NCI-H82 treated with DMSO at 0.1 percent for 48 hours (cell line): ENCODE results near the gene PROB1.
"Not testable (repeated sequence)": the region's sequence is repeated elsewhere in the genome, so short reads cannot be mapped to it uniquely, and the experiment has no call there.

Experiments
- DNase-seq: peaks from one replicate; lab custom pipeline; 2025; ENCODE audit not compliant: unreplicated experiment; lab: John Stamatoyannopoulos, UW

PROB1 gene

DNA sequence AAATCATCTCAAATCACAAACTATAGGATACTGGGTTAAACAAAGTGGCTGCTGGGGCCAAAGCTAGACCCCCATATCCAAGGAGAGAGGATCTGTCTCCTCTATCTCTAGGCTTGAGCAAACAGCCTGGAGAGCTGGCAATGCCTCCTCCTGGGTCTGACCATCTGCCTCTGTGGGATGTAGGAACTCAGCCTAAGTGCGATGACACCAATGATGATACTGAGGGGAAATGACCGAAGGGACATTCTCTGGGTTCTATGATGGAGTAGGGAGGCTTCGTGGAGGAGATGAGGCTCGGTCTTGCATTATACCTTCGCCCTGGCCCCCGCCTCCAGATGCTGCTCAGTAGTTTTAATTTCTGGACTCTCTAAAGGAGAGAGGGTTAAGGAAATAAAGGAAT, 18.2 kb upstream of the PROB1 start:
- DNase-seq: no peak

DNA sequence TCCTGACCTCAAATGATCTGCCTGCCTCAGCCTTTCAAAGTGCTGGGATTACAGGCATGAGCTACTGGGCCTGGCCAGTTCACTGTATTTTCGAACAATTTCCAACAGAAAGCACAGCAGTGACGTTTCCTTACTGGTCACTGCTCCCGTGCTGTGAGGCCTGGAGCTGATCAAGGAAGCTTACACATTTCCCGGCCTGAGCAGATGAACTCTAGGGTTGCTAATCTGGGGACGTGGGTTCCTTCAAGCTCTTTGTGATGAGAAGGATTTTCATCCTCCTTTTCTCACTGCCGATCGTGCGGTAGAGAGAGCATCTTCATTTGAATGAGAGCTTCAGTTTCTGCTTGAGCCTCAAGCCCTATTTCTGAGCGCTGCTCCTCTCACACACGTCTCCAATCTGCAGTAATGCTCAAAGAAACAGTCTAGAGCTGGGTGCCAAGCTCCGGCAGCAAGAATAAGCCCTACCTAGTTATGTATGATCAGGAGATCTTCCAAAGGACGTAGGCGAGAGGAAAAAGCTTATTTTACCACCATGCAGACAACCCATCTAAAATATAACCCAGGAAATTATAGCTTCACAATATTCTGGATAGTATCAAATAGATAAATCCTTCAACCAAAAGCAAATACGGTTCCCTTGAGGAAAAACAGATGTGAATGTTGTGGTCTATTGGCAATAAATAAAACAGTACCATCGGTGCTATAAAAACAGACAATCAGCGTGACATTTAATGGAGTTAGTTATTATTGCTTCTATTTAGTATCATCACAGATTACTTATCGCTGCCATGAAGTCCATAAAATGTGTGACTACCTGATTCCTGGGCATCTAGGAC, 16.3 kb upstream of the PROB1 start:
- DNase-seq: no peak

DNA sequence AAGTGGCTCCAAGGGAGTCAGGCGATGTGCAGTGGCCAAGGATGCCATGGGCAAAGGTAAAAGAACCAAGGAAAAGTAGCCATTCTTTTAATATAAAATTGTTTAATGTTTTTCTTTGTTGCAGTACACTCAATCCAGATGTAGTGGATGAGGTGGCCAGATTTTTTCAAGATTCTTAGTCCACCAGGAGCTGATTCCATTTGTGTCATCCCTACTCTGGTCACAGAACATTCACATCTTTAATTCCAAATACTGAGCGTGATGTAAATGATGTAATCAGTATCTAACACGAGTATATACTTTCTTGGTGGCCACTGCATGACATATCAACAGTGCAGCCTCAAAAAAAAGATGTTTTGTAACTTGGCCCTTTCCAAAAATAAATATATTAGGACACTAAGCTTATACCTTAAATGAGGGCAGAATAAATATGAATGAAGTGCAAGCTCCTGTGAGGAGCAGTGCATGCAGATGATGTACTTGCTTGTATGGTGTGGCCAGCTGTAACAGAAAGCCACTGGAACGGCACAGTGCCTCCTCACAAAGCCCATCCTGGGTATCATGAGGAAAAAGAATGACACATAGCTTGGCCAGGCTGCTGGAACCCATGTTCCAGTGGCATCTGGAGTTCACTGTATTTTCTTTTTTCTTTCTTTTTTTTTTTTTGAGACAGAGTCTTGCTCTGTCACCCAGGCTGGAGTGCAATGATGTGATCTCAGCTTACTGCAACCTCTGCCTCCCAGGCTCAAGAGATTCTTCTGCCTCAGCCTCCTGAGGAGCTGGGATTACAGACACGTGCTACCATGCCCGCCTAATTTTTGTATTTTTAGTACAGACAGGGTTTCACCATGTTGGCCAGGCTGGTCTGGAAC, 15.5 kb upstream of the PROB1 start:
- no peak for DNase-seq

DNA sequence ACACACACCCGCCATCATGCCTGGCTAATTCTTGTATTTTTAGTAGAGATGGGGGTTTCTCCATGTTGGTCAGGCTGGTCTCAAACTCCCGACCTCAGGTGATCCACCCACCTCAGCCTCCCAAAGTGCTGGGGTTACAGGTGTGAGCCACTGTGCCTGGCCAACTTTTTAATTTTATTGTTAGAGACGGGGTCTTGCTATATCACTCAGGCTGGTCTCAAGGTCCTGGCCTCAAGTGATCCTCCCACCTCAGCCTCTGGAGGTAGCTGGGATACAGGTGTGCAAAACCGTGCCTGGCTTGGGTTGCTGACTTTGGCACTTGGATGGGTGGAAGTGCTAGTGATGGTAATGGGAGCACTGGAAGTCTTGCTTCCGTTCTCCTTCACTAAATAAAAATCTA, 14.2 kb upstream of the PROB1 start:
- DNase-seq: not testable (repeated sequence)

DNA sequence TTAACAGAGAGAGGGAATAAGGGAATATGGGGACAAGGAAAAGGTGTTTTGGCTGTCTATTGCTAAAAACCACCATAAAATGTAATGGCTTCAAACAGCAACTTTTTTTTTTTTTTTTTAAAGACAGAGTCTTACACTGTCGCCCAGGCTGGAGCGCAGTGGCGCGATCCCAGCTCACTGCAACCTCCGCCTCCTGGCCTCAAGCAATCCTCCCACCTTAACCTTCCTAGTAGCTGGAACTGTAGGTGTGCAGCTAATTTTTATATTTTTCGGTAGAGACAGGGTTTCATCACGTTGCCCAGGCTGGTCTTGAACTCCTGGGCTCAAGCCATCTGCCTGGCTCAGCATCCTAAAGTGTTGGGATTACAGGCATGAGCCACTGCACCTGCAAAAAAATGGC, 13.3 kb upstream of the PROB1 start:
- no peak for DNase-seq

DNA sequence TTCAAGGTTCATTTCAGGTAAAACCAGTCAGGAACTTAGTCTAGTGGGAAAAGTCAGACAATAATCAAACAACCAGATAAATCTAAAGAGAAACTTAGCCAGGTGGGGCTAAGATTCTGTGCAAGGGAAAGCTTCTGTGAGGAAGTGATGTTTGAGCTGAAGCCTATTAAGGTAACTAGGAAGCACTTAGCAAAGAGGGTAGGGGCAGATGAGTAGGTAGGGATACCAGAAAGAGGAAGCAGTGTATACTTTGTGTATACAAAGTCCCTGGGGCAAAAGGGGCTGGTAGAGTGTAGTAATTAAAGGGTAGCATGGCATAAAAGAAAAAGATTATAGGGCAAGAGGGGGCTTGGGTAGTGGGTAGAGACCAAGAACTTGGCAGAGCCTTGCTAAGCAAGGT, 12.6 kb upstream of the PROB1 start:
- no peak for DNase-seq

DNA sequence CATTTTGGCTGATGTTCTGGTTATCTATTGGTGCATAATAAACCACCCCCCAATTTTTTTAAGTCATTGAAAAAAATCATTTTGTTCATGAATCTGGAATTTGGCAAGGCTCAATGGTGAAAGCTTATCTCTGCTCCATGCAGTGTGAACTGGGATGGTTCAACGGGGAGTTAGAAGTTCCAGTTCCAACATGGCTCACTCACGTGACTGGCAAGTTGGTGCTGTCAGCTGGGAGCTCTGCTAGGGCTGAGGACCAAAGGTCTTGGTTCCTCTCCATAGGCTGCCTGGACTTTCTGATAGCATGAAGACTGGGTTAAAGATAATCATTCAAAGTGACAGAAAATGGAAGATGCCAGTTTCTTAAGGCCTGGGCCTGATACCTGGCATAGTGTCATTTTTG, 12.1 kb upstream of the PROB1 start:
- DNase-seq: no peak

DNA sequence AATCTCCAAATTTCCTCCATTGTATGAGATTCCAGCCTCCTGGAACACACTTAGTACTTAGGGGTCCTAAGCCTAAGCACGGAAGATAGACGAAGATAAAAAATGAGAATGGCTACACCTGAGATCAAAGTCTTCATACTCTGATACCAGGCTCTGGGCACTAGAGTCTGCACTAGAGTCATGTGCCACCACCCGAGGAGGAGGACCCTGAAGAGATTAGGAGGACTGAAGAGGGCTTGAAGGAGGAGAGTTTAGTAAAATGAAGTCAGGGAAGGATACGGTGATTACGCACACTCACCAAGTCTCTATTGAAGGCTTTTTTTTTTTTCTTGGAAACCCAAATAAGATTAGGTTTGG, 9.6 kb upstream of the PROB1 start:
- DNase-seq: no peak

DNA sequence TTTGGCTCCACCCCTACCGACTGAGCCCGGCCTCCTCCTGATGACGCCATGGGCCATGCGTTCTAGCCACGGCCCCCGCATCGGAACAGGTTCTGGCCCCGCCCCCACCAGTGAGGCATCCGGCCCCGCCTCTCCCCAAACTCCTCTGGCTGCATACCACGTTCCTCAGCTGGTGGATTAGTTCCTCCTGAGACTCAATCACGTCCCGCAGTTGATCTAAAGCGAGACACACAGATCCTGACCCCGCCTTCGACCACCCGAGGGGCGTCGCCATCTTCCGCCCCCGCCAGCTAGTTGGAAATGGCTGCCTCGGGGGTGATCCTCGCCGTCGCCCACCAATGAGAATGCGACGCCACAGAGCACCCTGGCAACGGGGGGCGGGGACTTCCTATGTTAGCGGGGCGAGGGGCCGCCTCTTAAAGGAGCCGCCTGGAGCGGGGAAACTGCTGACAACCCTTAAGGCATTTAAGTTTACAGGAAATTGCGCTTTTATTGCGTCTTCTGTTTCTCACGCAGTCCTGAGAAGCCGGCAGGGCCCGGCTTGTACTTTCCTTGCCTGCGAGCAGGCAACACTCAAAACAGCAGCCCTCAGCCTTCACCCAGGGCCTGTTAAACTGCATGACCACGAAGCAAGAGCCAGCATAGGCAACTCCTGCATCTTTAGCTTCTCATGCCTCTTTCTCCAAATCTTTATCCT, 9.0 kb upstream of the PROB1 start, which contains the start of gene SPATA24:
Gene SPATA24, minus strand, starts transcription at position 303 of the 697 bp plus-strand sequence. Its CDS starts 29 bp downstream, at position 274.
- peak; percentile 89 for DNase-seq

DNA sequence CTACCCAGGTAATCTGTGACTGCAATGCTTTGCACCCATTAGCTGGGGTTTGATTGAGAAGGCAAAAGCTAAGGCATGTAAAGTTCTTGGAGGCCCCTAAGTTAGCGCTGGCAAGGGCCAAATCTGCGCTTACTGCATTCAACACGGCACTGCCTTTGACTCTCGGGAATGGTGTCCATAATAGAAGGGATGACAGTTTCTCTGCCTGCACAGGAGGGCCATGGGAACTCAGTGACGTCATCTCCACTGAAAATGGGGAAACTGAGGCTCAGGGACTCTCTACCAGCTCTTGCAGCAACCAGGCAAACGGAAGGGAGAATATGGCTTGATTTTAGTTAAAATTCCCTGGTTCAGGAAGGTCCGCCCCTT, 8.5 kb upstream of the PROB1 start:
- no peak for DNase-seq

DNA sequence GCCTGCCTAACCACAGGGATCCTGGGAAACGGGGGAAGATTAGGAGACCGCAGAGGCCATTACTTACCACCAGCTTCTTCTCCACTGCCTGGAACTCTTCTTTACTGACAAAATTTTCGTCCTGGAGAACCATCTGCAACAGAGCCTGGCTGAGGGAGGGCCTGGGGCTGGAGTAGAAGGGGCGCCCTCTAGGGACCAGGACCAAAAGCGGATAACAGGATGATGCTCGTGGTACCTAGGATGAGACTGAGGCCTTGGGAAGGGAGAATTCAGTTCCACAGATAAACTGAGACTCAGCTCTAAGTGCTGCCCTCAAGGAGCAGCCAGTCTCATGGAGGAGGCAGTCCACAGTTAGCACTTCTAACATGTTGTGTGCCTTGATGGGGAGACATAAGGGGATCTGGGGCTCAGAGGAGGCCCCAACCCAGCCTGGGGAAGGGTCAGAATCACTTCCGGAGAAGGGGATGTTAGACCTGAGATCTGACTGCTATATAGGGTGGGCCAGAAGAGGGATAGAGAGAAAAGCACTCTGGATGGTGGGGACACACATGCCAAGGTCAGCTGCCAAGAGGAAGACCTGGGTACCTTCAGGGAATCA, 7.8 kb upstream of the PROB1 start:
- DNase-seq: no peak

DNA sequence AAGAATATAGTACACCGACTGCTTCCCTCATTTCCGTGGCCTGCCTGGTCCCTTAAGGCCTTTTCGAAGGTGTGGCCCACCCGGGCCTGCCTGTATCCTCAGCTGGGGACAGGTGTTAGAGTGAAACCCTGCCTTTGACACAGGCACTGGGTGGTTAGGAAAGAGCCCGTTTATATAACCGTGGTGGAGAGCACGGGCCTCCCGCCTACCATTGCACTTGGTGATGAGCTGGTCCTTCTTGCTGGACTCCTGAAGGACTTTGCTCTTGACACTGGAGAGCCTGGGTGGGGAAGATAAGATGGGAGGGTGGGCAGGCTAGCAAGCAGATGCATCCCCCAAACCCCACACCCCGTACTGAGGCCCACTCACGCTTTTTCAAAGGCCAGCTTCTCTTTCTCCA, 6.6 kb upstream of the PROB1 start:
- DNase-seq: no peak

DNA sequence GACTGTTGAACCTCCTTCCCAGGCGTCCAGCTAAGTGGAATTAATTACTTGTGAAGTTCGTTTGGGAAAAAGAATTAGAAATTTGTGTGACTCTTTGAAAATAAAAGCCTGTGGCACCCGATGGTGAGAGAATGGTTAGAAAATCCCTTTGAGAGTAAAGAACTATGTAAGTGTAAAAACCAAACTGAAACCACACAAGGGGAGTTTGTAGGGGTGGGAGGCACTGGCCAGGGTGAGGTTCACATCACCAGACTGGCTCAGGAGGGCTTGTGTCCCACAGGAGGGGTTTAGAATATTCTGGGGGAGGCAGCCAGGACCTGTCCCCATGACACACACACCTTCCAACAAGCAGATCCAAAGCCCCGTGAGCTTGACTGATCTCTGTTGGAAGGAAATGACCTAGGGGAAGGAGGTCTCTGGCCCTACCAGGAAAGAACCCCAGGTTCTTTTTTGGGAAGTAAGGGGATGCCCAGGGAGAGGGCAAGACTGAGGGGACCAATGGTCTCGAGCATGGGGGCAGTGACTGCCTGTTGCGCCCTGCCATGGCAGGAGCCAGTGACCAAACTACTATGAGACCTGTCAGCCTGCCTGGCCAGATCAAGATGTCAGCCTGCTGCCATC, 4.7 kb upstream of the PROB1 start:
- no peak for DNase-seq

DNA sequence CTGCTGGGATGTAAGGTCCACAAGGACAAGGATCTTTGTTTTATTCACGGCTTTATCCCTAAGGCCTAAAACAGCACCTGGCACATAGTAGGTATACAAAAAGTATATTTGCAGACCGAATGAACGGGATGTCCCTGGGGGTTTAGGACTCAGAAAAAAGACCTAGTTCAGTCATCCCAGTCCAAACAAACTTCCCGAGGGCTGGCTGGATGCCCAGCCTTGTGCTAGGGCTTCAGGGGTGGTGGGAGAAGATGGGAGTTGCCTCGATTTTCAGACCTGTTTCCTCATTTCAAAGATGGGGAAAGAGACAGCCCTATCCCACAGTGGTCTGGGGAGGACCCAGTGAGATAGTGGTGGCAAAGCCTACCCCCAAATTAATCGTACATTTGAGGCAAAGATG, 3.0 kb upstream of the PROB1 start:
- DNase-seq: no peak

DNA sequence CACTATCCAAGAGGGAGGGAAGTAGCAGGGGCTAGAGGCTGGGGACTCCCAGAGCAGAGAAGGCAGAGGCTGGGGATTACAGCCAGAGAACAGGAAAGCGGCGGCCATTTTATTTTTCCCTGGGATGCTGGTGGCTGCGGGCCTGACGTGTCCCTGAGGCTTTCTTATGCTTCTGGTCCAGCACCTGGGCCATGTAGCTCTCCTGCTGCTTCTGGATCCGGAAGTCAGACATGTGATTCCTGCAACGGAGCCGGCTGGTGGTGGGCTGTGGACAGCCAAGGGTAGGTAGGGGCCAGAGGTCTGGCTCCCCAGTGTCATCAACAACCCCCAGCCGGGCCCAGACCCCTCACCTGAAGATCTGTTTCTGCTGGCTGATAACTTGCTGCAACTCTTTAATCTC, 1.8 kb upstream of the PROB1 start:
- DNase-seq: no peak

DNA sequence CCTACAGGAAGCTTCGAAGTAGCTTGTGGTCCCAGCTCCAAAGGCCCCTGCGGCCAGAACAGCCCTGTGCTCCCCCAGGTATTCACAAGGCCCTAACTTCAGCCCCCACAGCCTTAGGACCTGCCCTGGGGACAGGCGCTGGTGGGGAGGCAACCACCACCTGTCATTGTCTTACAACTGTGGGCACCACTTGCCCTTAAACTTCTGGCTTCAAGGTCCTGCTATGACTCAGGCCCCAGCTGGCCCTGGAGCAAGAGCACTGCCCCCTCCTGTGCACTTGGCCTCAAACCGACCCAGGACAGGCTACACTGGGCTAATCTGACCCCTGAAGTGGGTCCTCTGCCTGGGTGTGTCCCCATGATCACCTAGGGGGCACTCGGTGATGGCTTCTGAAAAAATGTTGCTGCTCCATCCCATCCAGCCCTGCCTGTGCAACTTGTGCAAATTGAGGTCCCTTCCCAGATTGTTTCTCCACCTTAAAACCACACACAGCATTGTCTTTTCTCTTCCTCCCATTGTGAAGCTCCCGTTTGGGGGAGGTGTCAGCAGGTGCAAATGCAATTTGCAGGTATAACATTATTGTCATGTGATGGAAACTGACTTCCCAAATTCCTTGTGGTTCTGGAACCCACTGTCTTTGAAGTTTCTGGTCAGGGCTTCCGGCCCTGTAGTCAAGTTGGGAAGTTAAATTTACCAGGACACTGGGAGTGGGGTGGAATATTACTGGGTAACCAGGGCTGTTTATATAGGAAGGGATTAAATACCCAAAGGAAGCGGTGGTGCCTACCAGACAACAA, 1.1 kb upstream of the PROB1 start:
- no peak for DNase-seq

DNA sequence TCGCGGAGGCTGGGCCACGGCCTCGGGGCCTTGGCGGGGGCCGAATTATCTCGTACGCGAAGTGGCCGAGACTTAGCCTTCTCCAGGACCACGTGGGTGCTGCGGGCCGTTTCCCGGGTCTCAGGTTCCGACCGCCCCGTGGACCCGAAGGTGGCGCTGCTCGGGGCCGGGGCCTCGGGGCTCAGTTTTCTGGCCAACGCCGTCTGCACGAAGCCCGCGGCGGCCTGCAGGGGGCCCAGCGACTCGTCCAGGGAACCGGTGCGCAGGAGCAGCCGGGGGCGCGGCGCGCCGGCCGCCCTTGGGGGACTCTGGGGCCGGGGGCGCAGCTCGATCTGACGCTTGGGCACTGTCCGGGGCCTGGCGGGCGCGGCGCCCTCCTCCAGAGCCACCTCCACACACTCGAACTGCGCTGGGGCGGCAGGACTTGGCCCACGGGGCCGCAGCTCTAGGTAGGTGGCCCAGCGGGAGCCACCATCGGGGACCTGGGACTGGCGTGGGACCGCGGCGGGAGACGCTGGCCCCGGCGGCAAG, 716 bp downstream of the PROB1 start:
- no peak for DNase-seq

DNA sequence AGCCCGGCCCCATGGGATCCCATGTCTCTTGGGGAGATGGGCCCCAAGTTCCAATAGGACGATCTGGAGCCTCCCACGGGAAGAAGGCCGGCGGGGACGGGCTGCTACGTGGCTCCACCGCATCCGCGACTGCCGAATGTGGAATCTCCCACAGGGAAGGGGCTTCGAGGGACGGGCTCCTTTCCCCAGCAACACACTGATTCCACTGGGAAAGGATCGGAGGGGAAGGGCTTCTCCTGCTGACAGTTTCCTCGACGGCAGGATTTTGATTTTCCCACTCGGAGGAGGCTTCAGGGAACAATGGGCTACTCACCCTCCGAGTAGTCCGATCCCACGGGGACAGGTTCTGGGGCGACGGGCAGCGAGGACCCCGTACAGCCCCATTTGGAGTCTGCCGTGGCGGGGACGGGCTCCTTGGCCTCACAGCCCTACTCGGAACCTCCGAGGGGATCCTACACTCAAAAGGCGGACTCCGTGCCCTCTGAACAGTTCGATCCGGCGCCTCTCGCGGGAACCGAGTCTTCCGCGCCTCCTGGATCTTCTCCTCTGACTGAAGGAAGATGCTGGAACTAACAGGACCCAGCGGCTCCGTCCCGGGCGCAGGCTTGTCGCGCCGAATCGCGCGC, 1.3 kb downstream of the PROB1 start:
- no peak for DNase-seq
